ENCODE measurements around the gene ANGPTL5.

Gene ANGPTL5

DNA sequence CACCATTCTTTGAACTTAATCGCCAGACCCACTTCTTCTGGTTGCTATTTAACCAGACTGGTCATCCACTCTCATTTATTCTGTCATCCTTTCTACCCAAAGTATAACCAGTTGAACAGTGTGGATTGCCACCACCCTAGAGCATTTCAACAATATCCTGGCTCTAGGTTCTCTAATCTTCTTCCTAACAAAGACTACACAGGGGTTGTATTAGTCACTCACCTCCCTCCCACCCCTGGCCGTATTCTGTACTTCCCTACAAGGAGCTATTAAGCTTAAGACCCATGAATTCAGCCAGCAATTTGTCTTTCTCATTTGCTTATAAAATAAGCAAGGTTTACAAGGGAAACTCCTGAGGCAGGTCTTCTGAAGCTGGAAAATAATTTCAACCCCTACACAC is 48.4 kb downstream of the ANGPTL5 start:
- peak; percentile 34 for DNase-seq (ENCODE audit: low read depth)
- TF ChIP-seq, protein P1, sequence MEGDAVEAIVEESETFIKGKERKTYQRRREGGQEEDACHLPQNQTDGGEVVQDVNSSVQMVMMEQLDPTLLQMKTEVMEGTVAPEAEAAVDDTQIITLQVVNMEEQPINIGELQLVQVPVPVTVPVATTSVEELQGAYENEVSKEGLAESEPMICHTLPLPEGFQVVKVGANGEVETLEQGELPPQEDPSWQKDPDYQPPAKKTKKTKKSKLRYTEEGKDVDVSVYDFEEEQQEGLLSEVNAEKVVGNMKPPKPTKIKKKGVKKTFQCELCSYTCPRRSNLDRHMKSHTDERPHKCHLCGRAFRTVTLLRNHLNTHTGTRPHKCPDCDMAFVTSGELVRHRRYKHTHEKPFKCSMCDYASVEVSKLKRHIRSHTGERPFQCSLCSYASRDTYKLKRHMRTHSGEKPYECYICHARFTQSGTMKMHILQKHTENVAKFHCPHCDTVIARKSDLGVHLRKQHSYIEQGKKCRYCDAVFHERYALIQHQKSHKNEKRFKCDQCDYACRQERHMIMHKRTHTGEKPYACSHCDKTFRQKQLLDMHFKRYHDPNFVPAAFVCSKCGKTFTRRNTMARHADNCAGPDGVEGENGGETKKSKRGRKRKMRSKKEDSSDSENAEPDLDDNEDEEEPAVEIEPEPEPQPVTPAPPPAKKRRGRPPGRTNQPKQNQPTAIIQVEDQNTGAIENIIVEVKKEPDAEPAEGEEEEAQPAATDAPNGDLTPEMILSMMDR (conservative IDR thresholded peaks at IDR 0.05; ENCODE audit: low read depth, low read length) = no peak

DNA sequence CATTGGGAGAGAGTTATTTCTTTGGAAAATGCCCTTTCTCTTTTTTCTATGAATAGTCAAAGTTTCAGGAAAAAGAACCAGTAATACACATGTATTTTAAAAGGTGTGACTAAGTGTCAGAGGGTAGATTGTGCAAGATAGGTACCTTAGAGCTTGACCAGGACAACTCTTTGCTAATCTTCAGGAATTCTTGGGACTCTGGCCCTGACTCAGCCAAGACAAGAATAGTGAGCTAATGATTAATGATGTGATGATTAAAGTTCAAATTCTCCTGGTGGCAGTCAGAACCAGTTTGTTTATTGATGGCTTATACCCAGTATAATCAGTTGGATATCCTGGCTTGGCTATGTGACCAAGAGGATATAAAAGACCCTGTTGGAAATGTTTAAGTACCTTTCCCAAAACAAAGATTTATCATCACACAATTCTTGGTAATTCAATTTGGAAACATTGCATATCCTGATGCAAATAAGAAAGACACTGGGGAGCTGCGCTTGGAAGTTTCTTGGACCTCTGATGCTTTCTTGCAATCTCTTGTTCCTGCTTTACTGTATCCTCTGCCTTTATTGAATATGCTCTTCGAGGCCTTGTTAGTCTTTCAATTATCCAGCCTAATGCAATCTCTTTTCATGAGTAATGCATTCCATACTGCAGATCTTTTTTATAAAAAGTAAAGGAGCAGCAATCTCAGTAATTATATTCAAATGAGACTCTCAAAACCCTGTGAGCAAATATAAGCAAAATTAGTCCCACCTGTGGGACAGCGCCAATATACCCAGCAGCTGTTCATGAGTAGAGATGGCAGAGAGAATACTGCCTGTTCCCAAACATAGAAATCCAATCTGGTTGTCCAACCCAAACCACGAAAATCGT is 49.5 kb downstream of the ANGPTL5 start:
- H3K4me3 ChIP-seq (ENCODE audit: low read depth, low read length) = no peak overlapping the region
- TF ChIP-seq, protein P1 (conservative IDR thresholded peaks at IDR 0.05; ENCODE audit: low read depth, low read length) = no peak
- peak; percentile 9 for DNase-seq (ENCODE audit: low read depth)

More for the DNA sequence above, 48.4 kb downstream of the ANGPTL5 start:
- no peak overlapping the region for H3K4me3 ChIP-seq (ENCODE audit: low read depth, low read length)

DNA sequence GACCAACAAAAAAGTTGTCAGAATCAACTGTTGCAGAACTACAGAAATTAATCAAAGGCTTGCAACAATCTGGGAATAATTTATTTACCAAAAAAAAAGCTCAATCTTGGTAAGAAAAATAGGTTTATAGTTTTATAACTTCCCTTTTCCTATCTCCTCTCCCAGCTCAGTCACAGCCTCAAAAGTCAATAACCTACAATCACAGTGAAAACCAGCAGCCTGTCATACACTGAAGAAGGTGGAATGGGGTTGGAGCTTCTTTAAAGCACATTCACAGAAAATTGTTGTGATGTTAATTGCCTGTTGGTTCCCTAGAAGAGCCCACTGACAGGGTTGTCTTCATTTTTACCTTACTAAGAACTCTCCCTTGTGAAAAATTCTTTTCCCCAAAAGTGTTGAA is 52.2 kb downstream of the ANGPTL5 start:
- TF ChIP-seq, protein P1 (conservative IDR thresholded peaks at IDR 0.05; ENCODE audit: low read depth, low read length) = no peak
- no peak overlapping the region for H3K4me3 ChIP-seq (ENCODE audit: low read depth, low read length)
- DNase-seq (ENCODE audit: low read depth) = no peak

DNA sequence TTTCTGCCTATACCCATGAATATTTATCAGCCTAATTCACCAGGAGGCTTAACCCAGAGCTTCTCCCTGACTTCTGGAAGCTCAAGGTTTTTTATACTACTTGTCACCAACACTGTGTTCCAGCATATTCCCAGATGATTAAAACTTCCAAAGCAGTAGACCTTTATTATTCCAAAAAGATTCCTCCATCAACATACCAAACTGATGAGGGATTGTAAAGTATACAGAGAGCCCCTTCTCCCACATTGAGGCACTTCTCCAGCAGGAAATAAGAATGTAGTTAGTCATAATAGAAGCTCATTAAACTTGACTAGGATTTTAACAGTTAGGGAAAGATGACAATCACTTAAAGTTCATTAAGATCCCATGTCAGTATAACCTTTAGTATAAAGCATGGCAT is 53.0 kb downstream of the ANGPTL5 start:
- H3K4me3 ChIP-seq (ENCODE audit: low read depth, low read length) = no peak overlapping the region
- DNase-seq (ENCODE audit: low read depth) = peak; percentile 34
- TF ChIP-seq, protein P1 (conservative IDR thresholded peaks at IDR 0.05; ENCODE audit: low read depth, low read length) = no peak

DNA sequence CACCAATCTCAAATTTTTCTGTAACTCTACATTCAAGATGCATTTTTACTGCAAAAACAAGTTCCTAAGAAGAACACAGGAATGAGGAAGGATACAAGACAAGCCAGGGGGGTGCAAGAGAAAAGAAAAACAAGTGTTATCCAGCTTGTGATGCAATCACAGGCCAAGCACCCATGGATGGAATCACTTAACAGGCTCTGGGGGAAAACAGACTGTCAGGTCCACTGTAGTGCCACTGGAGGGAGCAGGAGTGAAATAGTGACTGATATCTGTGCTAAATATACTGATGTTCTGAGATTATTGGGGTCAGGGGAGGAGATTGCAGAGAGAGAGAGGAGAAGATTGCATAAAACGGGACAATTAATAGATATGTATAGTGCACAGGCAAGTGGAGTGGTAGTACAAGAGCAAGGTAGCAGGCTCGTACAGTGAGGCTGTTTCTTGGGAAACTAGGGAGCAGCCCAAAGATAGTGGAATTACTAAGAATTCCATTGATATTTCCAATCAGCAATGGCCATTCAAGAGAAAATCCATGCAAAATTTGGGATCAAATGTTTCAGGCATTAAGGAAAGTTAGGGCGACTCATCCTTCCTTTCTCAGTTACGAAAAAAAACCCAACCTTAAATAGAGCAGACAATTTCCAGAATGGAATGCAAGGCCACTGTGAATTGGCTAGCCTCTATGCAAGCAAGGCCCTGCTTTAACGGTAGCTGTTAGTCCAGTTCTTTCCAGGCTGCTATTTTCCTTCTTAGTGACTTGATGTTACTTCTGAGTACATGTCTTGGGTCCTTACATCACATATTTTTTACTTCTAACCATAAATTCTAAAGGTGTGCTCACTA is 53.7 kb downstream of the ANGPTL5 start:
- TF ChIP-seq, protein P1 (conservative IDR thresholded peaks at IDR 0.05; ENCODE audit: low read depth, low read length) = peak; percentile 84
- no peak overlapping the region for H3K4me3 ChIP-seq (ENCODE audit: low read depth, low read length)
- DNase-seq (ENCODE audit: low read depth) = peak; percentile 92

DNA sequence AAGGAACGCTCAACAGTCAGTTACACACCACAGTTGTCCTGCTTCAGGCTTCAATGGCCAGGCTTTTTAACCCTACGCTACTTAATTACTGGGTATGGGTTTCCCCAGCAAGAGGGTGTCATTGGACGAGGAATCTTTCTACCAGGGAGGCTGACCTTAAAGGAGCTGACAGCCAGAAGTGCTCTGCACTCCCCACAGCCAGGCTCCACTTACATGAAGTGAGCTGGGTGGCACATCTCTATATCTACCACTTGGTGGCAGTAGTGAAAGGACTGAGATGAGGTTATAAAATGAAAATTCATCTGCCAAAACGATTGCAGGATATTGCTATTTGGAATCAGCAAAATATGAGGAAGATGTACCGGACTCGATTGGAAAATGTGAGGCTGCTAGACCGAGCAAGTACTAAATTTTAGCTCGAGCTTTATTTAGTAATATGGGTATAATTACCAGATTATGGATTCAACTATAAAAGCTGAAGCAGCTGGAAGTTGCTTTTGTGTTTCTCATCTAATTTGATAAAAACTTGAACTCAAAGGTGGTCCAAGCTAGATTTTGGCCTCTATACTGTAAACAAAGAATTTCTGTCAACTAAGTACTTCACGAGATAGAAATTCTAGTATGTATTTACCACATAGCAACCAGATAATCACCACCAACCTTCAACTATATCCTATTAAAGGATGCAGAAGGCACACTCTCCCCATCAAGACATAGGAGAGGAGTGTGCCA is 55.5 kb downstream of the ANGPTL5 start:
- TF ChIP-seq, protein P1 (conservative IDR thresholded peaks at IDR 0.05; ENCODE audit: low read depth, low read length) = peak; percentile 87
- no peak overlapping the region for H3K4me3 ChIP-seq (ENCODE audit: low read depth, low read length)
- DNase-seq (ENCODE audit: low read depth) = peak; percentile 86

Data from choroid plexus epithelial cell (primary cell).